ENCODE results near the gene REX1BD. TPM values are rescaled to one million over a fixed set of nuclear protein-coding genes. Genes with fewer than 3 reads are reported as not detected.

Gene REX1BD
- total and polyA plus RNA-seq, 2 of the 13 experiments (the other 11 are each of a cell fraction or from before 2014, with no cell fraction given), result 7.5 to 25.4 TPM

DNA sequence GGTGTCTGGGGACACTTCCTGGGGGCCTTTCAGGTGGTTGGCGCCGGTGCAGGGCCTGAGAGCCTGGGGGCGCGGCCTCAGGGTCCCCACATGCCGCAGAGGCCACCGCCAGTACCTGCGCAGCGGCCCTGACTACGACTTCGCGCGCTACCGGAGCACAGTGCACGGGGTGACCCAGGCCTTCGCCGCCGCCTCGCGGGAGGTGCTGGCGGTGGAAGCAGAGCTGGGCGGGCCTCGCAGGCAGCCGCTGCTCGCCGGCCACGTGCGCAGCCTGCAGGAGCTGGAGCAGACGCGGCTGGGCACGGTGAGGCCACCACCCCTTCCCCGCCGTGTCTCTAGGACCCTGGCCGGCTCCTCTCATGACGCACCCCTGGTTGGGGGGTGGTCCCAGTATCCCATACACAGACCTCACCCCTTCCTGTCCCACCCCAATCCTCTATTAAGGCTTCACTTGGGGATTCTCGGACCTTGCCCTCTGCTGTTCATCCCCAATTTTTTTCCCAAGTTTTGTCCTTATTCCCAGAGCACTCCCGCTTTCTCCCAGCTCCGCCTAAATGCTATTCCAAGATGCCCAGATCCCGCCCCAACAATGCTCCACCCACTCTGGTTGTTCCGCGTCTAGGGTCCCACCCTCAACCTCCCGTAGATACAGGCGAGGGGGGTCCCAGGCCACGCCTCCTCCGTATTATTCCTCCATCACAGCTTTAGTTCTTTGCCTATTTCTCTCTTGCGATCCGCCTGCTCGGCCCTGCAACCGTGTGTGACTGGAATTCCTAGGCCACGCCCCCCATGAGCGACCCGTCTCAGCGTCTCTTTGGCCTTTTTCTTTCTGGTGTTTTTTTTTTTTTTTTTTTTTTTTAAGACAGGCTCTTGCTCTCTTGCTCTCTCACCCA lies 1.0 kb downstream of the REX1BD start (continued):
- TF ChIP-seq PAXIP1 (CRISPR knock-in tag; conservative IDR thresholded peaks at IDR 0.05) (no peak; the same call in 1 of the 2 replicates), RAD51 (IDR thresholded peaks at IDR 0.05; ENCODE audit: borderline replicate concordance) (no peak), NR2C2 (CRISPR knock-in tag; IDR thresholded peaks at IDR 0.05; ENCODE audit: borderline replicate concordance) (peak; percentile 56), ZNF160 (CRISPR knock-in tag; IDR thresholded peaks at IDR 0.05) (peak; percentile 85; the same call in 1 of the 2 replicates), ZNF879 (CRISPR knock-in tag; IDR thresholded peaks at IDR 0.05) (0 out of 2 replicates have a peak, but pooled peaks have one; percentile 92), BRD4 (CRISPR knock-in tag; IDR thresholded peaks at IDR 0.05) (peak; percentile 76; the same call in 1 of the 2 replicates), ZNF354B (CRISPR knock-in tag; IDR thresholded peaks at IDR 0.05) (peak; percentile 99), ARNTL (CRISPR knock-in tag; IDR thresholded peaks at IDR 0.05) (peak; percentile 88), NR3C1 (CRISPR knock-in tag; IDR thresholded peaks at IDR 0.05) (no peak), ZFX (CRISPR knock-in tag; IDR thresholded peaks at IDR 0.05; ENCODE audit: low read depth) (peak; percentile 84), FOXK1 (CRISPR knock-in tag; IDR thresholded peaks at IDR 0.05; ENCODE audit: borderline replicate concordance, low read depth) (no peak; the same call in 1 of the 2 replicates), ZNF432 (CRISPR knock-in tag; IDR thresholded peaks at IDR 0.05; ENCODE audit: borderline replicate concordance) (no peak), ZNF782 (CRISPR knock-in tag; IDR thresholded peaks at IDR 0.05; ENCODE audit: borderline replicate concordance) (peak; percentile 88; the same call in 1 of the 2 replicates), ZFP62 (CRISPR knock-in tag; IDR thresholded peaks at IDR 0.05) (no peak), ZNF563 (CRISPR knock-in tag; IDR thresholded peaks at IDR 0.05) (peak; percentile 94; the same call in 1 of the 2 replicates), ZNF329 (CRISPR knock-in tag; IDR thresholded peaks at IDR 0.05; ENCODE audit: low read depth) (peak; percentile 84), RARG (CRISPR knock-in tag; IDR thresholded peaks at IDR 0.05; ENCODE audit: low read depth) (no peak), KDM1A (CRISPR knock-in tag; IDR thresholded peaks at IDR 0.05) (no peak), PHB2 (IDR thresholded peaks at IDR 0.05; ENCODE audit: partially characterized antibody) (no peak), MTF1 (CRISPR knock-in tag; IDR thresholded peaks at IDR 0.05) (peak; percentile 58; the same call in 1 of the 2 replicates), ZBTB20 (CRISPR knock-in tag; IDR thresholded peaks at IDR 0.05; ENCODE audit: borderline replicate concordance, low read depth) (peak; percentile 46; the same call in 1 of the 2 replicates)
- TF ChIP-seq, protein P1, sequence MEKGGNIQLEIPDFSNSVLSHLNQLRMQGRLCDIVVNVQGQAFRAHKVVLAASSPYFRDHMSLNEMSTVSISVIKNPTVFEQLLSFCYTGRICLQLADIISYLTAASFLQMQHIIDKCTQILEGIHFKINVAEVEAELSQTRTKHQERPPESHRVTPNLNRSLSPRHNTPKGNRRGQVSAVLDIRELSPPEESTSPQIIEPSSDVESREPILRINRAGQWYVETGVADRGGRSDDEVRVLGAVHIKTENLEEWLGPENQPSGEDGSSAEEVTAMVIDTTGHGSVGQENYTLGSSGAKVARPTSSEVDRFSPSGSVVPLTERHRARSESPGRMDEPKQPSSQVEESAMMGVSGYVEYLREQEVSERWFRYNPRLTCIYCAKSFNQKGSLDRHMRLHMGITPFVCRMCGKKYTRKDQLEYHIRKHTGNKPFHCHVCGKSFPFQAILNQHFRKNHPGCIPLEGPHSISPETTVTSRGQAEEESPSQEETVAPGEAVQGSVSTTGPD (CRISPR knock-in tag; IDR thresholded peaks at IDR 0.05), result no peak
- TF ChIP-seq, protein P2, sequence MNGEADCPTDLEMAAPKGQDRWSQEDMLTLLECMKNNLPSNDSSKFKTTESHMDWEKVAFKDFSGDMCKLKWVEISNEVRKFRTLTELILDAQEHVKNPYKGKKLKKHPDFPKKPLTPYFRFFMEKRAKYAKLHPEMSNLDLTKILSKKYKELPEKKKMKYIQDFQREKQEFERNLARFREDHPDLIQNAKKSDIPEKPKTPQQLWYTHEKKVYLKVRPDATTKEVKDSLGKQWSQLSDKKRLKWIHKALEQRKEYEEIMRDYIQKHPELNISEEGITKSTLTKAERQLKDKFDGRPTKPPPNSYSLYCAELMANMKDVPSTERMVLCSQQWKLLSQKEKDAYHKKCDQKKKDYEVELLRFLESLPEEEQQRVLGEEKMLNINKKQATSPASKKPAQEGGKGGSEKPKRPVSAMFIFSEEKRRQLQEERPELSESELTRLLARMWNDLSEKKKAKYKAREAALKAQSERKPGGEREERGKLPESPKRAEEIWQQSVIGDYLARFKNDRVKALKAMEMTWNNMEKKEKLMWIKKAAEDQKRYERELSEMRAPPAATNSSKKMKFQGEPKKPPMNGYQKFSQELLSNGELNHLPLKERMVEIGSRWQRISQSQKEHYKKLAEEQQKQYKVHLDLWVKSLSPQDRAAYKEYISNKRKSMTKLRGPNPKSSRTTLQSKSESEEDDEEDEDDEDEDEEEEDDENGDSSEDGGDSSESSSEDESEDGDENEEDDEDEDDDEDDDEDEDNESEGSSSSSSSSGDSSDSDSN (CRISPR knock-in tag; IDR thresholded peaks at IDR 0.05), result peak; percentile 87
